EH (cell line): ENCODE results near the gene GFOD2.

ENCODE experiments used
- DNase-seq: peaks from one replicate; pipeline ENCODE4 v3.0.0-alpha.2; 2015; ENCODE audit warnings: low read depth

GFOD2 gene

GRCh38 chr16:67672306-67672705 lies 46.8 kb downstream of the GFOD2 start:
- DNase-seq, result no peak

- DNase-seq, result no peak
Observed at GRCh38 chr16:67669499-67670101, 49.5 kb downstream of the GFOD2 start.

- no peak for DNase-seq
Observed at GRCh38 chr16:67668495-67669157, 50.5 kb downstream of the GFOD2 start.

- DNase-seq, result peak; percentile 96
Observed at GRCh38 chr16:67667817-67668494, 51.2 kb downstream of the GFOD2 start.

- no peak for DNase-seq
Observed at GRCh38 chr16:67667453-67667816, 51.7 kb downstream of the GFOD2 start.

GRCh38 chr16:67666559-67667452 lies 52.3 kb downstream of the GFOD2 start, which contains the start of the genes C16orf86 and ENKD1:
TSS of gene C16orf86 (plus strand) at chr16:67666814. CDS start at chr16:67666971, 157 bp downstream.
TSS of gene ENKD1 (minus strand) at chr16:67666750. CDS start at chr16:67666442, 308 bp downstream.
- peak; percentile 84 for DNase-seq

- DNase-seq, result peak; percentile 36
Observed at GRCh38 chr16:67666032-67666551, 53.0 kb downstream of the GFOD2 start.

- DNase-seq, result no peak
Observed at GRCh38 chr16:67665598-67665997, 53.5 kb downstream of the GFOD2 start.

- no peak for DNase-seq
Observed at GRCh38 chr16:67664871-67665270, 54.2 kb downstream of the GFOD2 start.

- DNase-seq, result no peak
Observed at GRCh38 chr16:67664258-67664657, 54.9 kb downstream of the GFOD2 start.

- no peak for DNase-seq
Observed at GRCh38 chr16:67663877-67664222, 55.3 kb downstream of the GFOD2 start.

- DNase-seq, result no peak
Observed at GRCh38 chr16:67663151-67663876, 55.8 kb downstream of the GFOD2 start.

- DNase-seq, result no peak
Observed at GRCh38 chr16:67662653-67663010, 56.5 kb downstream of the GFOD2 start.

GRCh38 chr16:67661886-67662652 lies 57.0 kb downstream of the GFOD2 start:
- no peak for DNase-seq

GRCh38 chr16:67661101-67661761 lies 57.9 kb downstream of the GFOD2 start:
- DNase-seq, result peak; percentile 64

- DNase-seq, result peak; percentile 97
Observed at GRCh38 chr16:67660564-67661028, 58.5 kb downstream of the GFOD2 start, which contains the start of gene PARD6A. TSS of gene PARD6A (plus strand) at chr16:67660960. CDS start at chr16:67661039, 79 bp downstream.

- peak; percentile 90 for DNase-seq
Observed at GRCh38 chr16:67659675-67660563, 59.2 kb downstream of the GFOD2 start, which contains the start of gene ACD. TSS of gene ACD (minus strand) at chr16:67660260. CDS start at chr16:67660220, 40 bp downstream.

- no peak for DNase-seq
Observed at GRCh38 chr16:67658849-67659674, 60.1 kb downstream of the GFOD2 start.
